Stimulated activated CD4-positive, alpha-beta T cell treated with anti-CD3 and anti-CD28 coated beads, Interleukin-2, amount 100 ng/mL, for 48 hours (primary cell): ENCODE data around the gene GOLGA8Q.
"Not testable (repeated sequence)": the region's sequence is repeated elsewhere in the genome, so short reads cannot be mapped to it uniquely, and the experiment has no call there.

ENCODE experiments used
- DNase-seq, 2 donors: peaks; one replicate each; pipeline ENCODE4 v3.0.0-alpha.2; 2020

GOLGA8Q gene

GRCh38 chr15:30551750-30552149, at the start of gene GOLGA8Q:
TSS of gene GOLGA8Q (plus strand) at chr15:30552050. CDS start at chr15:30552078, 28 bp downstream.
- not testable (repeated sequence) for DNase-seq

GRCh38 chr15:30502904-30503781, 48.7 kb upstream of the GOLGA8Q start:
- DNase-seq: not testable (repeated sequence)

GRCh38 chr15:30504162-30504843, 47.5 kb upstream of the GOLGA8Q start:
- not testable (repeated sequence) for DNase-seq

GRCh38 chr15:30514545-30514944, 37.3 kb upstream of the GOLGA8Q start:
- DNase-seq: not testable (repeated sequence)

GRCh38 chr15:30523453-30524243, 28.2 kb upstream of the GOLGA8Q start:
- not testable (repeated sequence) for DNase-seq

GRCh38 chr15:30525912-30526311, 25.9 kb upstream of the GOLGA8Q start:
- not testable (repeated sequence) for DNase-seq

- not testable (repeated sequence) for DNase-seq
These were observed 22.8 kb upstream of the GOLGA8Q start for GRCh38 chr15:30529049-30529448.

- not testable (repeated sequence) for DNase-seq
These were observed 15.1 kb downstream of the GOLGA8Q start for GRCh38 chr15:30566949-30567348.

- not testable (repeated sequence) for DNase-seq
These were observed 21.2 kb downstream of the GOLGA8Q start for GRCh38 chr15:30573012-30573491.

- not testable (repeated sequence) for DNase-seq
These were observed 27.6 kb downstream of the GOLGA8Q start for GRCh38 chr15:30579394-30579970.

GRCh38 chr15:30580716-30581115, 28.9 kb downstream of the GOLGA8Q start:
- DNase-seq: not testable (repeated sequence)

- DNase-seq: not testable (repeated sequence)
These were observed 47.1 kb downstream of the GOLGA8Q start for GRCh38 chr15:30598953-30599352.

- not testable (repeated sequence) for DNase-seq
These were observed 51.9 kb downstream of the GOLGA8Q start, which contains the start of gene GOLGA8H for GRCh38 chr15:30603796-30604195. TSS of gene GOLGA8H (plus strand) at chr15:30604028. CDS start at chr15:30604126, 98 bp downstream.
